Effector memory CD4-positive, alpha-beta T cell (primary cell): ENCODE data around the gene DNAJA1.
"Not testable (repeated sequence)": the region's sequence is repeated elsewhere in the genome, so short reads cannot be mapped to it uniquely, and the experiment has no call there.

Experiments used
- DNase-seq, 3 donors: peaks; one replicate each; pipeline ENCODE4 v3.0.0-alpha.2; 2020
- H3K27ac ChIP-seq: 2 replicates; pipeline ENCODE4 v1.7.0; 2013; ENCODE audit warnings: mild to moderate bottlenecking, low read length, moderate library complexity; ENCODE audit not compliant: insufficient read depth, poor library complexity, severe bottlenecking
- H3K27me3 ChIP-seq: replicated peaks from 2 replicates; pipeline ENCODE4 v1.7.0; 2013; ENCODE audit warnings: mild to moderate bottlenecking, low read length; ENCODE audit not compliant: insufficient read depth, control insufficient read depth, poor library complexity, severe bottlenecking
- H3K36me3 ChIP-seq: 2 replicates; pipeline ENCODE4 v1.7.0; 2013; ENCODE audit warnings: mild to moderate bottlenecking, low read length, moderate library complexity; ENCODE audit not compliant: control insufficient read depth, insufficient read depth
- H3K4me1 ChIP-seq: 2 replicates; pipeline ENCODE4 v1.7.0; 2013; ENCODE audit warnings: low read length, mild to moderate bottlenecking; ENCODE audit not compliant: control insufficient read depth, insufficient read depth, poor library complexity, severe bottlenecking
- H3K4me3 ChIP-seq: 2 replicates; pipeline ENCODE4 v1.7.0; 2013; ENCODE audit warnings: low read length, low read depth, mild to moderate bottlenecking; ENCODE audit not compliant: insufficient read depth, poor library complexity, severe bottlenecking
- H3K9me3 ChIP-seq: 2 replicates; pipeline ENCODE4 v1.7.0; 2013; ENCODE audit warnings: mild to moderate bottlenecking, low read length, moderate library complexity; ENCODE audit not compliant: control insufficient read depth
- total RNA-seq, 3 donors: gene quantifications; one replicate each; lab custom pipeline; 2026; lab: John Stamatoyannopoulos, UW

The DNAJA1 gene
- 405 to 1,234 (median 801) reads per million in 3 donors for total RNA-seq

- peaks cover 27% of the 10 kb centered on the region for H3K36me3 ChIP-seq
- H3K27me3 ChIP-seq = no peaks in the 10 kb centered on the region
- no peaks in the 10 kb centered on the region for H3K9me3 ChIP-seq
- H3K4me1 ChIP-seq = peaks cover 28% of the 10 kb centered on the region
- H3K27ac ChIP-seq = peak within 1 kb of the TSS; percentile 100
- DNase-seq = peak; percentile 91 to 94 (median 91)
- H3K4me3 ChIP-seq = peak within 1 kb of the TSS; percentile 100
Measured at GRCh38 chr9:33024966-33025571, at the start of gene DNAJA1. Gene DNAJA1, plus strand, starts transcription at chr9:33025273. Its CDS starts 1,212 bp downstream, at chr9:33026485.

DNA sequence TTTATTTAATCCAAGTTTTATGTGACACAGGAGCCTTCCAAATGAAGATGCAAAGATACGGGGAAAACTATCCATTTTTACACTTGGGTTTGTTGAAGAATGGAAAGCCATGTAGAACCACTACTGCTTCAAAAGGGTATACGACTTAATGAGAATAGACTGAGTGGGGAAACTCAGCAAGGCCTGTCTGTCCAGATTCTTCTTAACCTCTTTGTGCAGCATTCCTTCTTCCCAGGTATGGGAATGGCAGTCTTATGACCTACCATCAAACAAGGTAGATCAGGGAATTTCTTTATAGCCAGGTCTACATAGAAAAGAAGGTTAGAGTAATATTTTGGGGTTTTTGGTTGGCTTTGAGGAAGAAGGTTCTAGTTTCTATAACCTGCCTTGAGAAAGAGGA, 47.0 kb upstream of the DNAJA1 start:
- DNase-seq = no peak
- peaks cover 24% of the 10 kb centered on the region for H3K36me3 ChIP-seq
- H3K4me3 ChIP-seq = no peak overlapping the region
- H3K4me1 ChIP-seq = no peaks in the 10 kb centered on the region
- no peaks in the 10 kb centered on the region for H3K9me3 ChIP-seq
- H3K27me3 ChIP-seq = no peaks in the 10 kb centered on the region
- no peak overlapping the region for H3K27ac ChIP-seq

GRCh38 chr9:32986971-32987370, 38.1 kb upstream of the DNAJA1 start:
- H3K4me3 ChIP-seq = no peak overlapping the region
- no peaks in the 10 kb centered on the region for H3K4me1 ChIP-seq
- H3K27ac ChIP-seq = no peak overlapping the region
- H3K36me3 ChIP-seq = peaks cover 49% of the 10 kb centered on the region
- no peaks in the 10 kb centered on the region for H3K9me3 ChIP-seq
- H3K27me3 ChIP-seq = no peaks in the 10 kb centered on the region
- DNase-seq = no peak

DNA sequence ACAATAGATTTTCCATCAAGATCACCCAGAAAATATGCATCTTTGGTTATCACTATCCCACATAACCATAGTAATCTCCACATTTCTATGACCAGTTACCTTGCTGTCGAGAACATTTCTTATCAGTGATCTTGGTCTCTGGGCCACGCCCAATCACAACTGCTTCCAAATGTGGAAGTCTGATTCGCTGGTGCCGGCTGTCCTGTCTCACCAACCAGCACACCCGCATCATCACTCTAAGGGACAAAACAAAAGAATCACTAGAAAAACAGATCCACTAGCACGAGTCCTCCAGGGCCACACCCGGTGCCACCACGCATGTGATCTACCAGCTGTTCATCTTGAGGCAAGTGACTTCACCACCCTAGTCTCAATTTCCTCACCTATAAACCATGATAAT, 35.4 kb upstream of the DNAJA1 start:
- no peak for DNase-seq
- H3K27ac ChIP-seq = no peak overlapping the region
- H3K4me1 ChIP-seq = no peaks in the 10 kb centered on the region
- no peaks in the 10 kb centered on the region for H3K27me3 ChIP-seq
- H3K36me3 ChIP-seq = peaks cover 40% of the 10 kb centered on the region
- H3K9me3 ChIP-seq = no peaks in the 10 kb centered on the region
- no peak overlapping the region for H3K4me3 ChIP-seq

GRCh38 chr9:32991897-32992594, 33.0 kb upstream of the DNAJA1 start:
- H3K27ac ChIP-seq = no peak overlapping the region
- no peaks in the 10 kb centered on the region for H3K9me3 ChIP-seq
- peaks cover 40% of the 10 kb centered on the region for H3K36me3 ChIP-seq
- no peak for DNase-seq
- no peaks in the 10 kb centered on the region for H3K4me1 ChIP-seq
- H3K4me3 ChIP-seq = no peak overlapping the region
- H3K27me3 ChIP-seq = no peaks in the 10 kb centered on the region

- Histone ChIP-seq H3K27me3 (no peaks in the 10 kb centered on the region), H3K27ac (no peak overlapping the region), H3K36me3 (peaks cover 37% of the 10 kb centered on the region), H3K4me3 (no peak overlapping the region), H3K4me1 (no peaks in the 10 kb centered on the region), H3K9me3 (no peaks in the 10 kb centered on the region)
- no peak for DNase-seq
Measured at GRCh38 chr9:32992595-32993238, 32.4 kb upstream of the DNAJA1 start.

DNA sequence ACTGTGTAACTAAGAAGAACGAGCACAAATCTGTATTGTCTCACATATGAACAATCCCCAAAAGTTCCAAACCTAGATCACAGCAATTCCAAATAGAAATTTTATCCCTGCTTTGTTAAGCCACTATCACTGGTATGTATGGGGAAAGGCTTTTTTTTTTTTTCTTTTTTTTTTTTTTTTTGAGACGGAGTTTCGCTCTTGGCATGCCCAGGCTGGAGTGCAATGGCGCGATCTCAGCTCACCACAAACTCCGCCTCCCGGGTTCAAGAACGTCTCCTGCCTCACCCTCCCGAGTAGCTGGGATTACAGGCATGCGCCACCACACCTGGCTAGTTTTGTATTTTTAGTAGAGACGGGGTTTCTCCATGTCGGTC, 24.4 kb upstream of the DNAJA1 start:
- Histone ChIP-seq H3K36me3 (peaks cover 13% of the 10 kb centered on the region), H3K4me3 (peak overlapping the region; percentile 76), H3K27ac (peak overlapping the region; percentile 90)
- not testable (repeated sequence) for H3K9me3 ChIP-seq, H3K27me3 ChIP-seq, H3K4me1 ChIP-seq
- DNase-seq = peak in 1 of 3 donors; percentile 12

- not testable (repeated sequence) for H3K36me3 ChIP-seq, DNase-seq, H3K4me1 ChIP-seq, H3K4me3 ChIP-seq, H3K27ac ChIP-seq, H3K9me3 ChIP-seq, H3K27me3 ChIP-seq
Measured at GRCh38 chr9:33005335-33005734, 19.7 kb upstream of the DNAJA1 start.

DNA sequence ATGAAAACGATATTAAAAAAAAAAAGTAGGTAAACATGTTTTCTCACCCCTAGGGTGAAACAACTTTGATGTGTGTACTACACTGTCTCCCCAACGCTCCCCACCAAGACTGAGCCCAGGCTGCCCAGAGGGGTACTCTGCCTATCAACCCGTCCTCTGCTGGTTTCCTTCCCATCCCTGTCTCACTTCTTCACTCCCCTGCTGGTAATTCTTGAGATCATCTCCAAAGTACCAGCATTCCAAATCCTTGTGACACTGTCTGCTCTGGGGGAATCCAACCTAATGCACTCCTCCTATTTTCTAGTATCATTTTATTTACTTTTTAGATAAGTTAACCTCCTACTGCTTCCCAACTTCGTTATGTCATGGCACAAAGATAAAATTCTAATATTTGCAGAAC, 17.3 kb upstream of the DNAJA1 start:
- Histone ChIP-seq H3K27me3 (no peaks in the 10 kb centered on the region), H3K36me3 (no peaks in the 10 kb centered on the region), H3K4me1 (no peaks in the 10 kb centered on the region), H3K4me3 (no peak overlapping the region), H3K27ac (no peak overlapping the region), H3K9me3 (no peaks in the 10 kb centered on the region)
- no peak for DNase-seq

- DNase-seq = no peak
- Histone ChIP-seq H3K27me3 (no peaks in the 10 kb centered on the region), H3K27ac (no peak overlapping the region), H3K4me1 (no peaks in the 10 kb centered on the region), H3K4me3 (no peak overlapping the region), H3K36me3 (no peaks in the 10 kb centered on the region), H3K9me3 (no peaks in the 10 kb centered on the region)
Measured at GRCh38 chr9:33011831-33012230, 13.2 kb upstream of the DNAJA1 start.
